OCI-LY7 (cell line): ENCODE data around the gene DNAJB12. TPM values are rescaled to one million over a fixed set of nuclear protein-coding genes. Genes with fewer than 3 reads are reported as not detected.

Experiments used
- BruUV-seq: library from RNA; stranded (reverse); fragments of 400-500 nt; replicated peaks from 2 replicates; lab custom pipeline; 2021; lab: Mats Ljungman, UMichigan
- CTCF ChIA-PET: fragments of 300-600 bp; sonication (Branson Sonifier 250); formaldehyde crosslinking; loops from one replicate; lab custom pipeline; 2022; ENCODE audit warnings: antibody characterized with exemption; ENCODE audit not compliant: unreplicated experiment; lab: Charles Lee
- POLR2A ChIA-PET: fragments of 300-600 bp; sonication (Branson Sonifier 250); formaldehyde crosslinking; loops from one replicate; lab custom pipeline; 2022; ENCODE audit warnings: antibody characterized with exemption; lab: Charles Lee
- DNase-seq: peaks from one replicate; pipeline ENCODE4 v3.0.0-alpha.2; 2015; ENCODE audit warnings: low spot score
- H2AFZ ChIP-seq: fragments of 200-600 bp; sonication (generic), shearing (Covaris generic); 2 replicates; pipeline ENCODE4 v1.6.1; 2014; ENCODE audit warnings: mild to moderate bottlenecking, antibody characterized with exemption, low read length, moderate library complexity
- H3K27ac ChIP-seq: fragments of 200-600 bp; sonication (generic); 2 replicates; pipeline ENCODE4 v1.5.1; 2014; ENCODE audit warnings: mixed run types, low read depth, mild to moderate bottlenecking, moderate library complexity, low read length, inconsistent platforms; ENCODE audit not compliant: poor library complexity, severe bottlenecking
- H3K36me3 ChIP-seq: fragments of 200-600 bp; sonication (generic); 2 replicates; pipeline ENCODE4 v1.6.1; 2014; ENCODE audit warnings: mild to moderate bottlenecking, antibody characterized with exemption, low read length, moderate library complexity, mixed read lengths; ENCODE audit not compliant: insufficient read depth
- H3K4me1 ChIP-seq: fragments of 200-600 bp; sonication (generic); 2 replicates; pipeline ENCODE4 v1.5.1; 2014; ENCODE audit warnings: mild to moderate bottlenecking, low read length; ENCODE audit not compliant: insufficient read depth, poor library complexity, severe bottlenecking
- H3K4me2 ChIP-seq: fragments of 200-600 bp; sonication (generic); 2 replicates; pipeline ENCODE4 v1.6.1; 2014; ENCODE audit warnings: mild to moderate bottlenecking, low read length
- H3K4me3 ChIP-seq: fragments of 200-600 bp; sonication (generic); 2 replicates; pipeline ENCODE4 v1.5.1; 2014; ENCODE audit warnings: mild to moderate bottlenecking, low read depth, low read length; ENCODE audit not compliant: poor library complexity, severe bottlenecking
- H3K79me2 ChIP-seq: fragments of 200-600 bp; sonication (generic); 2 replicates; pipeline ENCODE4 v1.6.1; 2016; ENCODE audit warnings: low read depth, mild to moderate bottlenecking, low read length, moderate library complexity, mixed read lengths; ENCODE audit not compliant: insufficient read depth
- H3K9me2 ChIP-seq: fragments of 200-600 bp; sonication (generic); 2 replicates; pipeline ENCODE4 v1.6.1; 2016; ENCODE audit warnings: mild to moderate bottlenecking, low read length, mixed read lengths; ENCODE audit not compliant: insufficient read depth
- H3K9me3 ChIP-seq: fragments of 200-600 bp; sonication (generic); 2 replicates; pipeline ENCODE4 v1.6.1; 2014; ENCODE audit warnings: mild to moderate bottlenecking, mixed run types, low read length, mixed read lengths
- H4K20me1 ChIP-seq: fragments of 200-600 bp; sonication (generic); 2 replicates; pipeline ENCODE4 v1.6.1; 2014; ENCODE audit warnings: mild to moderate bottlenecking, antibody characterized with exemption, low read length, moderate library complexity, mixed read lengths; ENCODE audit not compliant: insufficient read depth
- EZH2phosphoT487 ChIP-seq: fragments of 200-600 bp; sonication (generic); IDR thresholded peaks from 2 replicates; pipeline ENCODE4 v1.6.1; 2018; ENCODE audit warnings: low read depth, borderline replicate concordance, mild to moderate bottlenecking, mixed run types, antibody characterized with exemption, low read length, moderate library complexity, mixed read lengths
- intact Hi-C: fragments of 100-400 bp; cut with micrococcal nuclease; formaldehyde crosslinking; loops from one replicate; pipeline ENCODE4 v1.10.0; 2022; ENCODE audit not compliant: unreplicated experiment
- total RNA-seq, 2 experiments: library from RNA; depleted of rRNA in 1 of 2; stranded (reverse); fragments of >200 nt in 1 of 2; shearing (Covaris generic) in 1 of 2; gene quantifications; 2 replicates each; pipeline ENCODE4 v1.2.3, GENCODE V29; 2014 to 2022
- TF ChIP-seq, protein P1 (sequence below): fragments of 200-600 bp; sonication (generic); conservative IDR thresholded peaks from 2 replicates; pipeline ENCODE4 v1.5.1; 2014; ENCODE audit warnings: mild to moderate bottlenecking, antibody characterized with exemption, low read length, moderate library complexity, mixed read lengths

DNAJB12 gene
- total RNA-seq, 2 experiments from 2014 or later: 27.4 to 28.3 TPM

DNA sequence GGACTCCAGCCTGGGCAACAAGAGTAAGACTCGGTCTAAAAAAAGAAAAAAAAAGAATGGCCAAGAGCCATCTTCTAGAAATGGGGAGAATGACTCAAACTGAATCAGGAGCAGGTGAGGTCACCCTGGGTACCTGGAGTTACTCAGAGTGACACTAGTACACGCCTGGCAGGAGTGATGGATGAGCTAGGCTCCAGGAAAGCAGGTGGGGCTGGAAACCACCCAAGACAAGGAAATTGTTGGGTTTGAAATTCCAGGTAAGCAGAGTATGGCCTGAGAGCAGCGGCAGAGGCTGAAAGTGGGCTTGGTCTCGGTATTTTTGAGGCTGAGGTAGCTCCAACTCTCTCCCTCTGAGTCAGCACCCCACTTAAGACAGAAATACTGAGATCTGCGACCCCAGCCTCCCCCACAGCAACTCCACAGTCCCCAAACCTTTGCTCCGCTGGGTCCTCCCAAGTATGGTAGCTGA lies 62.5 kb downstream of the DNAJB12 start:
- H3K36me3 ChIP-seq: no peaks in the 10 kb centered on the region
- H2AFZ ChIP-seq: no peak overlapping the region
- POLR2A ChIA-PET: interaction anchor here (1.0 to 2.3 kb wide), 5 partner anchors 8 to 27 kb away, joined by 3 to 14 read pairs (median 6); partner anchors contain the start of gene DDIT4
- H3K79me2 ChIP-seq: no peaks in the 10 kb centered on the region
- no peaks in the 10 kb centered on the region for H4K20me1 ChIP-seq
- no peak for TF ChIP-seq EZH2phosphoT487
- CTCF ChIA-PET: no interaction called here
- intact Hi-C loops: no loop called here
- H3K4me2 ChIP-seq: no peak overlapping the region
- H3K9me3 ChIP-seq: no peaks in the 10 kb centered on the region
- H3K4me1 ChIP-seq: peaks cover 15% of the 10 kb centered on the region
- no peak for DNase-seq
- H3K4me3 ChIP-seq: no peak overlapping the region
- no peaks in the 10 kb centered on the region for H3K9me2 ChIP-seq
- no peak overlapping the region for H3K27ac ChIP-seq
- no TSS peak for BruUV-seq

DNA sequence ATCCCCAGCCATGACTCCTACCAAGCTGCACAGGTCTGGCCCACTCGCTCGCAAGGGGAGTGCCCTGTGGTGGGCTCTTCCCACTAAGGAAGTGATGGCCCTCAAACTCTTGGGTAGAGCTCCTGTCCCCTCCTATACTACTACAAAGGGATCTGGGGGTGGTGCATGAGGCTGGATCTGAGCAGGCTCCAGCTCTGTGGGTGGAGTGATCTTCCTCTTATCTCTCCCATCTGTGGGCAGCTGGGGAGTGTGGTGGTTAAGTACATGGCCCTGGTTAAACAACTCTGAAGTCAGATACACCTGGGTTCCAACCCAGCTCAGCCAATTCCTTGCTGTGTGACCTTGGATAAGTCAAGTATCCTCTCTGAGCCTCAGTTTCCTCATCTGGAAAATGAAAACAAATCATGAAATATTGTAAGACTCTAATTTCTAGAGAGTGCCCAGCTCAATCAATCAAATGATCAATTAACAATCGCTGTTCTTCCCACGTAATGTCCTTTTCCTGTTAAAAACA lies 63.6 kb downstream of the DNAJB12 start:
- no peaks in the 10 kb centered on the region for H4K20me1 ChIP-seq
- POLR2A ChIA-PET: interaction anchor here (1.1 to 2.3 kb wide), 3 partner anchors 16 to 28 kb away, joined by 3 to 6 read pairs (median 4); partner anchors contain the start of gene DDIT4
- no peaks in the 10 kb centered on the region for H3K79me2 ChIP-seq

DNA sequence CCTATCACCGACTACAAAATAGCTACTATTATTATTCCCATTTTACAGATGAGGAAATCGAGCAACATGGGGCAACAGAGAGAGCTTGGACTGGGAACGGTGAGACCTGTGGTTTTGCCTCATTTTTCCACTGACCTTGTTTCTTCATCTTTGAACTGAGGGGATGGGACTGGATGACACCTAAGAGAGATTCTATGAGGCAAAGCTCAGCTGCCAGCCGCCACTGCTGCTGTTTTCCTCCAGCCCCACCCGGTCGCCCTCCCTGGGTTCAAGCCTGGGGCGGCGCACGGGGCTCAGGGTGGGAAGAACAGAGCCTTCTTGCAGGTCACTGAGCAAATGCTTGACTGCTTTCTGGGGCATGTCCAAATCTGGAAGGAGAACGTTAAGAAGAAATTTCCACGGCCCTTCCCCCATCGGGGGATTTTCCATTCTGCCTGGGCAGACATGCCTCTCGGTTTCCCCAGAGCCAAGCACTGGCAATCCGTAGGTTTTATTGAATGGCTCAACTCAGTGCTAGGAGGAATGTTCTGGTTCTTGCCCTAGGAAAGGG lies 68.7 kb downstream of the DNAJB12 start:
- no peaks in the 10 kb centered on the region for H3K9me2 ChIP-seq
- H3K4me1 ChIP-seq: peaks cover 18% of the 10 kb centered on the region
- no peak overlapping the region for H3K4me3 ChIP-seq
- BruUV-seq: no TSS peak
- no peaks in the 10 kb centered on the region for H3K9me3 ChIP-seq
- intact Hi-C loops: no loop called here
- TF ChIP-seq, protein P1, sequence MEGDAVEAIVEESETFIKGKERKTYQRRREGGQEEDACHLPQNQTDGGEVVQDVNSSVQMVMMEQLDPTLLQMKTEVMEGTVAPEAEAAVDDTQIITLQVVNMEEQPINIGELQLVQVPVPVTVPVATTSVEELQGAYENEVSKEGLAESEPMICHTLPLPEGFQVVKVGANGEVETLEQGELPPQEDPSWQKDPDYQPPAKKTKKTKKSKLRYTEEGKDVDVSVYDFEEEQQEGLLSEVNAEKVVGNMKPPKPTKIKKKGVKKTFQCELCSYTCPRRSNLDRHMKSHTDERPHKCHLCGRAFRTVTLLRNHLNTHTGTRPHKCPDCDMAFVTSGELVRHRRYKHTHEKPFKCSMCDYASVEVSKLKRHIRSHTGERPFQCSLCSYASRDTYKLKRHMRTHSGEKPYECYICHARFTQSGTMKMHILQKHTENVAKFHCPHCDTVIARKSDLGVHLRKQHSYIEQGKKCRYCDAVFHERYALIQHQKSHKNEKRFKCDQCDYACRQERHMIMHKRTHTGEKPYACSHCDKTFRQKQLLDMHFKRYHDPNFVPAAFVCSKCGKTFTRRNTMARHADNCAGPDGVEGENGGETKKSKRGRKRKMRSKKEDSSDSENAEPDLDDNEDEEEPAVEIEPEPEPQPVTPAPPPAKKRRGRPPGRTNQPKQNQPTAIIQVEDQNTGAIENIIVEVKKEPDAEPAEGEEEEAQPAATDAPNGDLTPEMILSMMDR: no peak
- TF ChIP-seq EZH2phosphoT487: no peak
- H3K27ac ChIP-seq: no peak overlapping the region
- H2AFZ ChIP-seq: peak overlapping the region; percentile 36; the same call in 1 of the 2 replicates
- no peaks in the 10 kb centered on the region for H4K20me1 ChIP-seq
- H3K4me2 ChIP-seq: peak overlapping the region; percentile 49
- H3K79me2 ChIP-seq: no peaks in the 10 kb centered on the region
- ChIA-PET POLR2A (interaction anchor here (0.6 to 1.2 kb wide), 3 partner anchors 10 to 44 kb away, joined by 3 to 6 read pairs (median 3); partner anchors contain the start of gene DDIT4), CTCF (no interaction called here)
- DNase-seq: no peak
- H3K36me3 ChIP-seq: no peaks in the 10 kb centered on the region

More for the DNA sequence above, 63.6 kb downstream of the DNAJB12 start:
- CTCF ChIA-PET: no interaction called here
- BruUV-seq: no TSS peak
- TF ChIP-seq, protein P1: no peak
- TF ChIP-seq EZH2phosphoT487: no peak
- H2AFZ ChIP-seq: no peak overlapping the region
- peaks cover 10% of the 10 kb centered on the region for H3K4me1 ChIP-seq
- no peaks in the 10 kb centered on the region for H3K9me3 ChIP-seq
- no peak overlapping the region for H3K4me3 ChIP-seq
- H3K36me3 ChIP-seq: no peaks in the 10 kb centered on the region
- intact Hi-C loops: no loop called here
- no peak overlapping the region for H3K27ac ChIP-seq
- no peak for DNase-seq
- no peaks in the 10 kb centered on the region for H3K9me2 ChIP-seq
- no peak overlapping the region for H3K4me2 ChIP-seq
